HepG2 (cell line): ENCODE measurements around the gene POU5F1. TPM values are rescaled to one million over a fixed set of nuclear protein-coding genes. Genes with fewer than 3 reads are reported as not detected.

ENCODE experiments used
- ARNTL ChIP-seq: sonication (generic); formaldehyde crosslinking; IDR thresholded peaks from 2 replicates; pipeline ENCODE4 v1.4.0; 2020; ENCODE audit warnings: mild to moderate bottlenecking, missing genetic modification reagents
- ATM ChIP-seq: fragments of 450-650 bp; IDR thresholded peaks from 2 replicates; pipeline ENCODE4 v1.7.1; 2017; ENCODE audit warnings: mild to moderate bottlenecking, borderline replicate concordance
- CHCHD3 ChIP-seq: sonication (generic); formaldehyde crosslinking; IDR thresholded peaks from 2 replicates; pipeline ENCODE4 v1.8.0; 2022; ENCODE audit warnings: mild to moderate bottlenecking, missing genetic modification reagents, moderate library complexity
- DDIT3 ChIP-seq: sonication (generic); formaldehyde crosslinking; IDR thresholded peaks from 2 replicates; pipeline ENCODE4 v1.4.0; 2020; ENCODE audit warnings: mild to moderate bottlenecking, missing genetic modification reagents
- GATAD1 ChIP-seq: IDR thresholded peaks from 2 replicates; pipeline ENCODE4 v1.6.1; 2016; ENCODE audit warnings: missing genetic modification reagents, missing compliant biosample characterization
- GATAD2A ChIP-seq: IDR thresholded peaks from 2 replicates; pipeline ENCODE4 v1.6.1; 2016
- HES4 ChIP-seq: sonication (generic); formaldehyde crosslinking; IDR thresholded peaks from 2 replicates; pipeline ENCODE4 v1.9.0; 2021; ENCODE audit warnings: mild to moderate bottlenecking, missing genetic modification reagents, borderline replicate concordance
- HNF4G ChIP-seq, 2 experiments: sonication (generic) in 1 of 2; formaldehyde crosslinking in 1 of 2; IDR thresholded peaks; 2 replicates each; pipeline versions ENCODE4 v1.4.0 to v1.6.1; 2011 to 2020; ENCODE audit warnings: borderline replicate concordance in 2 of 2, low read depth in 2 of 2, mild to moderate bottlenecking in 2 of 2, low read length in 1 of 2, missing genetic modification reagents in 1 of 2, moderate library complexity in 1 of 2
- IRX3 ChIP-seq: sonication (generic); formaldehyde crosslinking; IDR thresholded peaks from 2 replicates; pipeline ENCODE4 v1.8.1; 2023; ENCODE audit warnings: mild to moderate bottlenecking, low read depth, missing genetic modification reagents, borderline replicate concordance
- ISX ChIP-seq: sonication (generic); formaldehyde crosslinking; conservative IDR thresholded peaks from 2 replicates; pipeline ENCODE4 v1.5.0; 2020; ENCODE audit warnings: missing genetic modification reagents
- NFYB ChIP-seq: sonication (generic); formaldehyde crosslinking; IDR thresholded peaks from 2 replicates; pipeline ENCODE4 v1.4.0; 2020; ENCODE audit warnings: missing genetic modification reagents
- PATZ1 ChIP-seq: sonication (generic); formaldehyde crosslinking; IDR thresholded peaks from 2 replicates; pipeline ENCODE4 v1.4.0; 2020; ENCODE audit warnings: missing genetic modification reagents
- PHF5A ChIP-seq: IDR thresholded peaks from one replicate; pipeline ENCODE4 v1.6.1; 2018; ENCODE audit warnings: low read depth, missing genetic modification reagents; ENCODE audit not compliant: unreplicated experiment
- SRF ChIP-seq: IDR thresholded peaks from 2 replicates; pipeline ENCODE4 v1.6.1; 2011; ENCODE audit warnings: mild to moderate bottlenecking, low read depth, low read length, moderate library complexity
- TGIF2 ChIP-seq: IDR thresholded peaks from 2 replicates; pipeline ENCODE4 v1.6.1; 2016; ENCODE audit warnings: control low read depth, missing compliant biosample characterization
- U2AF1 ChIP-seq: fragments of 200-400 bp; formaldehyde crosslinking; optimal IDR thresholded peaks from 2 replicates; pipeline ENCODE3; 2017; ENCODE audit warnings: mild to moderate bottlenecking, low read depth, low read length
- ZBTB38 ChIP-seq: sonication (generic); formaldehyde crosslinking; IDR thresholded peaks from 2 replicates; pipeline ENCODE4 v1.5.1; 2020; ENCODE audit warnings: mild to moderate bottlenecking, missing genetic modification reagents
- ZNF124 ChIP-seq: sonication (generic); formaldehyde crosslinking; IDR thresholded peaks from 2 replicates; pipeline ENCODE4 v1.4.0; 2020; ENCODE audit warnings: missing genetic modification reagents
- ZNF138 ChIP-seq: sonication (generic); formaldehyde crosslinking; IDR thresholded peaks from 2 replicates; pipeline ENCODE4 v1.5.0; 2020; ENCODE audit warnings: mild to moderate bottlenecking, low read depth, missing genetic modification reagents
- ZNF713 ChIP-seq: sonication (generic); formaldehyde crosslinking; IDR thresholded peaks from 2 replicates; pipeline ENCODE4 v1.4.0; 2020; ENCODE audit warnings: mild to moderate bottlenecking, missing genetic modification reagents
- polyA plus RNA-seq, 8 experiments: library from polyadenylated mRNA; depleted of rRNA in 3 of 8; stranded (reverse) in 7 of 8; unstranded in 1 of 8; fragments of >200 nt; fragmentation: Illumina TruSeq in 4 of 8; extraction: Trizol in 4 of 8; gene quantifications; 2 replicates each; pipeline versions ENCODE4 v1.2.1 to v1.2.3, GENCODE V29; 2011 to 2016; ENCODE audit warnings: low read depth in 4 of 8, missing spikeins in 1 of 8, mixed read lengths in 1 of 8; ENCODE audit not compliant: insufficient read depth in 1 of 8
- total RNA-seq, 5 experiments: library from RNA; depleted of rRNA; stranded (reverse); fragments of >200 nt; fragmentation: Illumina TruSeq; extraction: Trizol; gene quantifications; 2 replicates each; pipeline ENCODE4 v1.2.3, GENCODE V29; 2016; ENCODE audit warnings: low read depth in 1 of 5
- TF ChIP-seq, protein P1 (sequence below): sonication (generic); formaldehyde crosslinking; IDR thresholded peaks from 2 replicates; pipeline ENCODE4 v1.5.0; 2020; ENCODE audit warnings: mild to moderate bottlenecking, missing genetic modification reagents
- TF ChIP-seq, protein P2 (sequence below): sonication (generic); formaldehyde crosslinking; IDR thresholded peaks from 2 replicates; pipeline ENCODE4 v1.8.0; 2022; ENCODE audit warnings: mild to moderate bottlenecking, missing genetic modification reagents
- TF ChIP-seq, protein P3 (sequence below): sonication (generic); formaldehyde crosslinking; IDR thresholded peaks from 2 replicates; pipeline ENCODE4 v1.5.0; 2020; ENCODE audit warnings: mild to moderate bottlenecking, missing genetic modification reagents

Gene POU5F1
- total and polyA plus RNA-seq, 2 of the 13 experiments (the other 11 are each of a cell fraction or from before 2014, with no cell fraction given) = 2.5 to 7.2 TPM

GRCh38 chr6:31158863-31159855 lies 11.3 kb downstream of the POU5F1 start (continued):
- TF ChIP-seq TGIF2 (CRISPR knock-in tag) (no peak), SRF (no peak), ZBTB38 (CRISPR knock-in tag) (no peak), ARNTL (no peak), ISX (no peak), HES4 (CRISPR knock-in tag) (no peak), ZNF713 (no peak), ZNF138 (CRISPR knock-in tag) (no peak), PHF5A (CRISPR knock-in tag) (no peak), NFYB (no peak), GATAD2A (no peak), ATM (no peak), CHCHD3 (CRISPR knock-in tag) (no peak), HNF4G (IDR thresholded peaks at IDR 0.05; ENCODE audit: borderline replicate concordance, low read depth, low read length) (no peak), HNF4G (CRISPR knock-in tag; IDR thresholded peaks at IDR 0.05; ENCODE audit: borderline replicate concordance, low read depth) (no peak), GATAD1 (CRISPR knock-in tag) (no peak), IRX3 (no peak), ZNF124 (CRISPR knock-in tag) (no peak), DDIT3 (no peak), PATZ1 (CRISPR knock-in tag) (peak; percentile 94), U2AF1 (no peak)
- TF ChIP-seq, protein P1, sequence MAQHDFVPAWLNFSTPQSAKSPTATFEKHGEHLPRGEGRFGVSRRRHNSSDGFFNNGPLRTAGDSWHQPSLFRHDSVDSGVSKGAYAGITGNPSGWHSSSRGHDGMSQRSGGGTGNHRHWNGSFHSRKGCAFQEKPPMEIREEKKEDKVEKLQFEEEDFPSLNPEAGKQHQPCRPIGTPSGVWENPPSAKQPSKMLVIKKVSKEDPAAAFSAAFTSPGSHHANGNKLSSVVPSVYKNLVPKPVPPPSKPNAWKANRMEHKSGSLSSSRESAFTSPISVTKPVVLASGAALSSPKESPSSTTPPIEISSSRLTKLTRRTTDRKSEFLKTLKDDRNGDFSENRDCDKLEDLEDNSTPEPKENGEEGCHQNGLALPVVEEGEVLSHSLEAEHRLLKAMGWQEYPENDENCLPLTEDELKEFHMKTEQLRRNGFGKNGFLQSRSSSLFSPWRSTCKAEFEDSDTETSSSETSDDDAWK (CRISPR knock-in tag) = no peak
- TF ChIP-seq, protein P2, sequence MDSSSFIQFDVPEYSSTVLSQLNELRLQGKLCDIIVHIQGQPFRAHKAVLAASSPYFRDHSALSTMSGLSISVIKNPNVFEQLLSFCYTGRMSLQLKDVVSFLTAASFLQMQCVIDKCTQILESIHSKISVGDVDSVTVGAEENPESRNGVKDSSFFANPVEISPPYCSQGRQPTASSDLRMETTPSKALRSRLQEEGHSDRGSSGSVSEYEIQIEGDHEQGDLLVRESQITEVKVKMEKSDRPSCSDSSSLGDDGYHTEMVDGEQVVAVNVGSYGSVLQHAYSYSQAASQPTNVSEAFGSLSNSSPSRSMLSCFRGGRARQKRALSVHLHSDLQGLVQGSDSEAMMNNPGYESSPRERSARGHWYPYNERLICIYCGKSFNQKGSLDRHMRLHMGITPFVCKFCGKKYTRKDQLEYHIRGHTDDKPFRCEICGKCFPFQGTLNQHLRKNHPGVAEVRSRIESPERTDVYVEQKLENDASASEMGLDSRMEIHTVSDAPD (CRISPR knock-in tag) = no peak
- TF ChIP-seq, protein P3, sequence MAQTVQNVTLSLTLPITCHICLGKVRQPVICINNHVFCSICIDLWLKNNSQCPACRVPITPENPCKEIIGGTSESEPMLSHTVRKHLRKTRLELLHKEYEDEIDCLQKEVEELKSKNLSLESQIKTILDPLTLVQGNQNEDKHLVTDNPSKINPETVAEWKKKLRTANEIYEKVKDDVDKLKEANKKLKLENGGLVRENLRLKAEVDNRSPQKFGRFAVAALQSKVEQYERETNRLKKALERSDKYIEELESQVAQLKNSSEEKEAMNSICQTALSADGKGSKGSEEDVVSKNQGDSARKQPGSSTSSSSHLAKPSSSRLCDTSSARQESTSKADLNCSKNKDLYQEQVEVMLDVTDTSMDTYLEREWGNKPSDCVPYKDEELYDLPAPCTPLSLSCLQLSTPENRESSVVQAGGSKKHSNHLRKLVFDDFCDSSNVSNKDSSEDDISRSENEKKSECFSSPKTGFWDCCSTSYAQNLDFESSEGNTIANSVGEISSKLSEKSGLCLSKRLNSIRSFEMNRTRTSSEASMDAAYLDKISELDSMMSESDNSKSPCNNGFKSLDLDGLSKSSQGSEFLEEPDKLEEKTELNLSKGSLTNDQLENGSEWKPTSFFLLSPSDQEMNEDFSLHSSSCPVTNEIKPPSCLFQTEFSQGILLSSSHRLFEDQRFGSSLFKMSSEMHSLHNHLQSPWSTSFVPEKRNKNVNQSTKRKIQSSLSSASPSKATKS = no peak
